ENCODE results near the gene KATNAL2. TPM values are rescaled to one million over a fixed set of nuclear protein-coding genes. Genes with fewer than 3 reads are reported as not detected.

The KATNAL2 gene
- total RNA-seq, 1 donor: 4.3 TPM

DNA sequence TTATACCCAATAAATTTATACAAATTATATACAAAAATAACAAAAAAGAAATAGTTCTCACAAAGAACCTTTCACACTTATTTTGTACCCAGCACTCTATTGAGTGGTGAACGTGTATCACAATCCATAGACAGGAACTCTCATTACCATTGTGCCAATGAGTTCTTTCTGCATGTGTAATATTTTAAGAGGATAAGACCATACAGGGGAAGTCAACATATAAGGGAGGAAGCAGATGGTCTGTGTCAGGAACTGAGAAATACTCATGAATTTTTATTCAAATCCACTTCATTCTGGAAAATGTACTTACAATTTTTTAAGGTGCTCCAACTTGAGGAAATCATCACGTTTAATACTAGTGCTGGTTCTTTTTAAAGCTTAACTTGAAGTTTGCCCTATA, 145.1 kb downstream of the KATNAL2 start:
- Histone ChIP-seq H4K20me1 (ENCODE audit: insufficient read depth, low read length) (no peaks in the 10 kb centered on the region), H3K27ac (ENCODE audit: low read depth, low read length) (no peak overlapping the region), H3K4me3 (ENCODE audit: insufficient read depth, low read length) (no peak overlapping the region), H3K27me3 (ENCODE audit: insufficient read depth, low read length) (no peaks in the 10 kb centered on the region), H3K36me3 (ENCODE audit: insufficient read depth, low read length) (no peaks in the 10 kb centered on the region), H2AFZ (ENCODE audit: low read length) (no peak overlapping the region), H3K4me2 (ENCODE audit: insufficient read depth, low read length) (no peak overlapping the region), H3K79me2 (ENCODE audit: insufficient read depth, low read length) (no peaks in the 10 kb centered on the region), H3K4me1 (ENCODE audit: insufficient read depth, low read length) (no peaks in the 10 kb centered on the region), H3K9me3 (ENCODE audit: low read depth, low read length) (no peaks in the 10 kb centered on the region)
- TF ChIP-seq, protein P1, sequence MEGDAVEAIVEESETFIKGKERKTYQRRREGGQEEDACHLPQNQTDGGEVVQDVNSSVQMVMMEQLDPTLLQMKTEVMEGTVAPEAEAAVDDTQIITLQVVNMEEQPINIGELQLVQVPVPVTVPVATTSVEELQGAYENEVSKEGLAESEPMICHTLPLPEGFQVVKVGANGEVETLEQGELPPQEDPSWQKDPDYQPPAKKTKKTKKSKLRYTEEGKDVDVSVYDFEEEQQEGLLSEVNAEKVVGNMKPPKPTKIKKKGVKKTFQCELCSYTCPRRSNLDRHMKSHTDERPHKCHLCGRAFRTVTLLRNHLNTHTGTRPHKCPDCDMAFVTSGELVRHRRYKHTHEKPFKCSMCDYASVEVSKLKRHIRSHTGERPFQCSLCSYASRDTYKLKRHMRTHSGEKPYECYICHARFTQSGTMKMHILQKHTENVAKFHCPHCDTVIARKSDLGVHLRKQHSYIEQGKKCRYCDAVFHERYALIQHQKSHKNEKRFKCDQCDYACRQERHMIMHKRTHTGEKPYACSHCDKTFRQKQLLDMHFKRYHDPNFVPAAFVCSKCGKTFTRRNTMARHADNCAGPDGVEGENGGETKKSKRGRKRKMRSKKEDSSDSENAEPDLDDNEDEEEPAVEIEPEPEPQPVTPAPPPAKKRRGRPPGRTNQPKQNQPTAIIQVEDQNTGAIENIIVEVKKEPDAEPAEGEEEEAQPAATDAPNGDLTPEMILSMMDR (IDR thresholded peaks at IDR 0.05; ENCODE audit: extremely low read depth, low read depth, low read length): no peak
- DNase-seq (ENCODE audit: insufficient read length, low spot score, missing footprints): no peak

DNA sequence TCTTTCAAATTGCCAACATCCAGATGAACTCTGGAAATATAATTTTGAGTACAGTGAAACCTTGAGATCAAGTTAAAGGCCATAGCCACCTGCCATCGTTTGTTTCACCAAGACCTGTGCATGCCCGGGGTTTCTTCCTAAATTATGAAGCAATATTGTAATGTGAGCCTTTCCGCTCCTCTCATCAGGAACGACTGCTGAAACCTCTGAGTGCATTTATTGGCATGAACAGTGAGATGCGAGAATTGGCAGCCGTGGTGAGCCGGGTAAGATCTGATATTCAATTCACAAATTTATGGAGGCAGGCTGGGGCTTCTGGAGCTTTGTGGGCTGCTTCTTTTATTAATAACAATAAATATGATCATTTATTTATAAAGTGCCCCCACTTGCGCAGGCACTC, 145.7 kb downstream of the KATNAL2 start:
- DNase-seq (ENCODE audit: insufficient read length, low spot score, missing footprints): no peak
- no peak overlapping the region for H2AFZ ChIP-seq (ENCODE audit: low read length)
- H3K27ac ChIP-seq (ENCODE audit: low read depth, low read length): no peak overlapping the region
- H3K36me3 ChIP-seq (ENCODE audit: insufficient read depth, low read length): no peaks in the 10 kb centered on the region
- H4K20me1 ChIP-seq (ENCODE audit: insufficient read depth, low read length): no peaks in the 10 kb centered on the region
- TF ChIP-seq, protein P1 (IDR thresholded peaks at IDR 0.05; ENCODE audit: extremely low read depth, low read depth, low read length): no peak
- H3K4me3 ChIP-seq (ENCODE audit: insufficient read depth, low read length): no peak overlapping the region
- H3K27me3 ChIP-seq (ENCODE audit: insufficient read depth, low read length): no peaks in the 10 kb centered on the region
- no peaks in the 10 kb centered on the region for H3K4me1 ChIP-seq (ENCODE audit: insufficient read depth, low read length)
- H3K4me2 ChIP-seq (ENCODE audit: insufficient read depth, low read length): no peak overlapping the region
- no peaks in the 10 kb centered on the region for H3K9me3 ChIP-seq (ENCODE audit: low read depth, low read length)
- H3K79me2 ChIP-seq (ENCODE audit: insufficient read depth, low read length): no peaks in the 10 kb centered on the region

DNA sequence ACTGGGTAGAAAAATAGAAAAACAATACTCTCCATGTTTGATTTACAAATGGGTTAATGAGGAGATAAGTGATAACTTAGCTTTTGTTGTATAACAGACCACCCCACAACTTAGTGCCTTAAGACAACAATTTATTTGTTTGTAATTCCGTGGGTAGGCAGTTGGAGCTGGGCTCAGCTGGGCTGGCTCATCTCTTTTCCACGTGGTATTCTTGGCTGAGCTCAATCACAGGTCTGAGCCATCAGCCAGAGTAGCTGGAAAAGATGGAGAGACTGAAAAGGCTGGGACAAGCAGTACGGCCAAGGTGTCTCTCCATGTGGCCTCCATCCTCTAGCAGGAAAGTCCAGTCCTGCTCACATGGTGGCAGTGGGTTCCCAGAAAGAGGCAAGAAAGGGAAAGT, 150.2 kb downstream of the KATNAL2 start:
- DNase-seq (ENCODE audit: insufficient read length, low spot score, missing footprints): no peak
- no peak overlapping the region for H3K4me3 ChIP-seq (ENCODE audit: insufficient read depth, low read length)
- TF ChIP-seq, protein P1 (IDR thresholded peaks at IDR 0.05; ENCODE audit: extremely low read depth, low read depth, low read length): no peak
- no peaks in the 10 kb centered on the region for H4K20me1 ChIP-seq (ENCODE audit: insufficient read depth, low read length)
- no peak overlapping the region for H2AFZ ChIP-seq (ENCODE audit: low read length)
- no peaks in the 10 kb centered on the region for H3K27me3 ChIP-seq (ENCODE audit: insufficient read depth, low read length)
- H3K4me1 ChIP-seq (ENCODE audit: insufficient read depth, low read length): no peaks in the 10 kb centered on the region
- no peak overlapping the region for H3K4me2 ChIP-seq (ENCODE audit: insufficient read depth, low read length)
- H3K9me3 ChIP-seq (ENCODE audit: low read depth, low read length): no peaks in the 10 kb centered on the region
- no peaks in the 10 kb centered on the region for H3K36me3 ChIP-seq (ENCODE audit: insufficient read depth, low read length)
- H3K27ac ChIP-seq (ENCODE audit: low read depth, low read length): no peak overlapping the region
- no peaks in the 10 kb centered on the region for H3K79me2 ChIP-seq (ENCODE audit: insufficient read depth, low read length)

DNA sequence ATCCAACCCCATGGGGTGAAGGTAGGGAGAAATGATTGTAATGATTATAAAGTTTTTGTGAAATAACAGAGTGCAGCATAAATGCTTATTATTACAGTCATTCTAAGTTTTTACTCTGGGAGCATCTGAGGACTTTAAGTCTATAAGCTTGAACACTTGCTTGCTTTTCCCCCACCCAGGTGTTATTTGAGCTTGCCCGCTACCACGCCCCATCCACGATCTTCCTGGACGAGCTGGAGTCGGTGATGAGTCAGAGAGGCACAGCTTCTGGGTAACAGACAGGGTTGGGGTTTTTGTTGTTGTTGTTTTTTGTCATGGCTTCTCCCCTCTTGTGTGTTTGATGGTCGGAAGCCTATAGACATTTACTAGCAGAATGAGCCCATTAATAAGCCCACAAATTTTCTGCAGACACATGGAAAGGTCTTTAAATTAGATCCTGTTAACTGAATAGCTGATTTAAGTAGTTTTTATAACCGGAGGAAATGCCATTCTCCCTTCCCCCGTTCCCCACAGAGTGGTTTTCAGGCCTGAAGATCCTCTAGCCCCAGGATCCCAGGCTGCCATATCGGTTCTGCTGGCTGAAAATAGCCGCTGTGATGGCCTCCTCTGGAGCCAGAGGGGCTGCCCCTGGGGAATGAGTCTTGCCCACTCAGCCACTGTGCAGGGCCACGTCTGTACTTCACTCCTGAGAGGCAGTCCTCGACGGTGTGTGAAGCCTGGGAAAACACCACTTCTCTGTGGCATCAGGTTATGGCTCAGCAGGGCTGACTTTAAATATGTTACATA, 157.9 kb downstream of the KATNAL2 start:
- DNase-seq (ENCODE audit: insufficient read length, low spot score, missing footprints): no peak

More for the DNA sequence above, 157.9 kb downstream of the KATNAL2 start:
- no peaks in the 10 kb centered on the region for H3K27me3 ChIP-seq (ENCODE audit: insufficient read depth, low read length)
- peak overlapping the region; percentile 39 for H2AFZ ChIP-seq (ENCODE audit: low read length)
- H3K27ac ChIP-seq (ENCODE audit: low read depth, low read length): no peak overlapping the region
- peak overlapping the region; percentile 42 for H3K4me2 ChIP-seq (ENCODE audit: insufficient read depth, low read length)
- H3K4me3 ChIP-seq (ENCODE audit: insufficient read depth, low read length): no peak overlapping the region
- H4K20me1 ChIP-seq (ENCODE audit: insufficient read depth, low read length): no peaks in the 10 kb centered on the region
- no peaks in the 10 kb centered on the region for H3K36me3 ChIP-seq (ENCODE audit: insufficient read depth, low read length)
- H3K79me2 ChIP-seq (ENCODE audit: insufficient read depth, low read length): no peaks in the 10 kb centered on the region
- H3K4me1 ChIP-seq (ENCODE audit: insufficient read depth, low read length): no peaks in the 10 kb centered on the region
- TF ChIP-seq, protein P1 (IDR thresholded peaks at IDR 0.05; ENCODE audit: extremely low read depth, low read depth, low read length): no peak
- no peaks in the 10 kb centered on the region for H3K9me3 ChIP-seq (ENCODE audit: low read depth, low read length)
